ENCODE results near the gene UGT2A1. TPM values are rescaled to one million over a fixed set of nuclear protein-coding genes. Genes with fewer than 3 reads are reported as not detected.
"Not testable (repeated sequence)": the region's sequence is repeated elsewhere in the genome, so short reads cannot be mapped to it uniquely, and the experiment has no call there.

UGT2A1 gene
- total RNA-seq, 4 donors from 2014 or later, result not detected

GRCh38 chr4:69689599-69689998, 36.6 kb upstream of the UGT2A1 start:
- Histone ChIP-seq H3K27me3 (no peaks in the 10 kb centered on the region), H3K9me3 (no peaks in the 10 kb centered on the region), H3K36me3 (no peaks in the 10 kb centered on the region), H3K27ac (no peak overlapping the region), H3K4me3 (no peak overlapping the region), H3K4me1 (no peaks in the 10 kb centered on the region)
- intact Hi-C loops (cut with DNase I; ENCODE audit: low total_unique reads) (no loop called here), in situ Hi-C loops (cut with MboI; ENCODE audit: low sequenced_read_pairs in 4 of 4) (loop anchor here in 2 of 4 donors (5.0 to 25.0 kb wide), 2 partner anchors 193 to 198 kb away; no protein-coding TSS in a partner anchor)
- TF ChIP-seq CTCF (IDR thresholded peaks at IDR 0.05 in 4 of 5, conservative IDR thresholded peaks at IDR 0.05 in 1 of 5), result peak in 3 of 5 experiments; percentile 13 to 39 (median 15)
- TF ChIP-seq POLR2A (IDR thresholded peaks at IDR 0.05), result no peak
- DNase-seq (no peak), ATAC-seq (no peak)

GRCh38 chr4:69684804-69685203, 31.8 kb upstream of the UGT2A1 start:
- in situ Hi-C loops (cut with MboI; ENCODE audit: low sequenced_read_pairs in 4 of 4), result loop anchor here in 2 of 4 donors (5.0 to 25.0 kb wide), 2 partner anchors 197 to 202 kb away; no protein-coding TSS in a partner anchor

GRCh38 chr4:69668680-69669079, 15.6 kb upstream of the UGT2A1 start:
- ATAC-seq, result no peak
- no peak overlapping the region for H3K4me3 ChIP-seq
- H3K9me3 ChIP-seq, result no peaks in the 10 kb centered on the region
- H3K36me3 ChIP-seq, result no peaks in the 10 kb centered on the region
- in situ Hi-C loops (cut with MboI; ENCODE audit: low sequenced_read_pairs in 4 of 4) (loop anchor here in 1 of 4 donors (25.0 kb wide), 1 partner anchor 94 kb away; the partner anchor contains the start of gene SULT1B1), intact Hi-C loops (cut with DNase I; ENCODE audit: low total_unique reads) (no loop called here)
- H3K27me3 ChIP-seq, result no peaks in the 10 kb centered on the region
- H3K27ac ChIP-seq, result no peak overlapping the region
- TF ChIP-seq POLR2A (IDR thresholded peaks at IDR 0.05) (no peak), CTCF (IDR thresholded peaks at IDR 0.05 in 4 of 5, conservative IDR thresholded peaks at IDR 0.05 in 1 of 5) (no peak)
- H3K4me1 ChIP-seq, result no peaks in the 10 kb centered on the region
- no peak for DNase-seq

More at GRCh38 chr4:69684804-69685203, 31.8 kb upstream of the UGT2A1 start:
- intact Hi-C loops (cut with DNase I; ENCODE audit: low total_unique reads), result no loop called here
- no peak for TF ChIP-seq POLR2A (IDR thresholded peaks at IDR 0.05)
- no peak for TF ChIP-seq CTCF (IDR thresholded peaks at IDR 0.05 in 4 of 5, conservative IDR thresholded peaks at IDR 0.05 in 1 of 5)
- Histone ChIP-seq H3K9me3 (no peaks in the 10 kb centered on the region), H3K27ac (no peak overlapping the region), H3K4me3 (no peak overlapping the region), H3K4me1 (no peaks in the 10 kb centered on the region), H3K36me3 (no peaks in the 10 kb centered on the region), H3K27me3 (no peaks in the 10 kb centered on the region)
- no peak for DNase-seq
- no peak for ATAC-seq

- H3K27me3 ChIP-seq; H3K4me1 ChIP-seq; H3K27ac ChIP-seq; H3K36me3 ChIP-seq; ATAC-seq; DNase-seq; intact Hi-C loops (cut with DNase I; ENCODE audit: low total_unique reads); H3K9me3 ChIP-seq; H3K4me3 ChIP-seq: not testable (repeated sequence)
- in situ Hi-C loops (cut with MboI; ENCODE audit: low sequenced_read_pairs in 4 of 4), result loop anchor here in 1 of 4 donors (25.0 kb wide), 1 partner anchor 98 kb away; the partner anchor contains the start of gene SULT1B1
These were observed 11.0 kb upstream of the UGT2A1 start for GRCh38 chr4:69664009-69664408.

GRCh38 chr4:69661130-69661803, 8.2 kb upstream of the UGT2A1 start:
- H3K27ac ChIP-seq; H3K4me1 ChIP-seq; H3K9me3 ChIP-seq; DNase-seq; H3K4me3 ChIP-seq; H3K27me3 ChIP-seq; ATAC-seq; H3K36me3 ChIP-seq; intact Hi-C loops (cut with DNase I; ENCODE audit: low total_unique reads): not testable (repeated sequence)
- in situ Hi-C loops (cut with MboI; ENCODE audit: low sequenced_read_pairs in 4 of 4), result loop anchor here in 1 of 4 donors (25.0 kb wide), 1 partner anchor 101 kb away; the partner anchor contains the start of gene SULT1B1
